ENCODE measurements around the gene KCNIP3. TPM values are rescaled to one million over a fixed set of nuclear protein-coding genes. Genes with fewer than 3 reads are reported as not detected.
"Not testable (repeated sequence)": the region's sequence is repeated elsewhere in the genome, so short reads cannot be mapped to it uniquely, and the experiment has no call there.

Gene KCNIP3
- total RNA-seq, 2 donors from 2014 or later, result 4.0 to 5.9 TPM

- not testable (repeated sequence) for H3K36me3 ChIP-seq; H3K9me3 ChIP-seq; H3K27me3 ChIP-seq; DNase-seq (ENCODE audit: low spot score)
- TF ChIP-seq, protein P1, sequence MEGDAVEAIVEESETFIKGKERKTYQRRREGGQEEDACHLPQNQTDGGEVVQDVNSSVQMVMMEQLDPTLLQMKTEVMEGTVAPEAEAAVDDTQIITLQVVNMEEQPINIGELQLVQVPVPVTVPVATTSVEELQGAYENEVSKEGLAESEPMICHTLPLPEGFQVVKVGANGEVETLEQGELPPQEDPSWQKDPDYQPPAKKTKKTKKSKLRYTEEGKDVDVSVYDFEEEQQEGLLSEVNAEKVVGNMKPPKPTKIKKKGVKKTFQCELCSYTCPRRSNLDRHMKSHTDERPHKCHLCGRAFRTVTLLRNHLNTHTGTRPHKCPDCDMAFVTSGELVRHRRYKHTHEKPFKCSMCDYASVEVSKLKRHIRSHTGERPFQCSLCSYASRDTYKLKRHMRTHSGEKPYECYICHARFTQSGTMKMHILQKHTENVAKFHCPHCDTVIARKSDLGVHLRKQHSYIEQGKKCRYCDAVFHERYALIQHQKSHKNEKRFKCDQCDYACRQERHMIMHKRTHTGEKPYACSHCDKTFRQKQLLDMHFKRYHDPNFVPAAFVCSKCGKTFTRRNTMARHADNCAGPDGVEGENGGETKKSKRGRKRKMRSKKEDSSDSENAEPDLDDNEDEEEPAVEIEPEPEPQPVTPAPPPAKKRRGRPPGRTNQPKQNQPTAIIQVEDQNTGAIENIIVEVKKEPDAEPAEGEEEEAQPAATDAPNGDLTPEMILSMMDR (IDR thresholded peaks at IDR 0.05), result peak in 1 of 2 donors; percentile 56
- Histone ChIP-seq H3K4me1 (peaks cover 0 to 19% of the 10 kb centered on the region in 2 donors), H3K27ac (peak overlapping the region; percentile 82 to 83), H3K4me3 (peak overlapping the region; percentile 80 to 89)
Observed at GRCh38 chr2:95403204-95403721, 106.1 kb downstream of the KCNIP3 start.

GRCh38 chr2:95403824-95404223 lies 106.7 kb downstream of the KCNIP3 start:
- not testable (repeated sequence) for H3K36me3 ChIP-seq; H3K9me3 ChIP-seq; DNase-seq (ENCODE audit: low spot score); H3K4me3 ChIP-seq; H3K27me3 ChIP-seq; H3K27ac ChIP-seq
- H3K4me1 ChIP-seq, result peaks cover 0 to 19% of the 10 kb centered on the region in 2 donors

DNA sequence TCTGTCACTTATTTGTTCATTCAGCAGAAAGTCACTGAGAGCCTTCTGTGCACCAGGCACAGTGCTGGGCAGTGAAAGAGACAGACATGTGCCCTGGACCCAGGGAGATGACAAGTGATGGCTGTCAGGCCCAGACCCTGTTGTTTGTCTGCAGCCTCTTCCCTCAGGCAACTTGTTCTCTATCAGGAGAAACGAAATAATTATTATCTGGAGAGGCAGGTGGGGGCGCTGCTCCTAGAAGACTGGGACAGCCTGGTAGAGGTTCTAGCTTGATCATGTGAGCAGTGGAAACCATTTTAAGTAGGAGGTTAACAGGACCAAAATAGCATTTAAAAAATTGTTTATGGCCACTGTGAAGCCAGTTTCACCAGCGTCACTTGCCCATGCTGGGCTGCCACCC lies 107.5 kb downstream of the KCNIP3 start:
- H3K27me3 ChIP-seq; H3K9me3 ChIP-seq; H3K36me3 ChIP-seq; DNase-seq (ENCODE audit: low spot score); H3K27ac ChIP-seq; H3K4me3 ChIP-seq: not testable (repeated sequence)
- peaks cover 0 to 19% of the 10 kb centered on the region in 2 donors for H3K4me1 ChIP-seq

GRCh38 chr2:95411239-95411638 lies 114.1 kb downstream of the KCNIP3 start:
- not testable (repeated sequence) for H3K4me1 ChIP-seq; H3K4me3 ChIP-seq; H3K36me3 ChIP-seq; DNase-seq (ENCODE audit: low spot score); H3K27me3 ChIP-seq; H3K27ac ChIP-seq; H3K9me3 ChIP-seq

GRCh38 chr2:95414015-95414594 lies 117.0 kb downstream of the KCNIP3 start:
- DNase-seq (ENCODE audit: low spot score), result peak; percentile 91
- not testable (repeated sequence) for H3K27me3 ChIP-seq, H3K9me3 ChIP-seq, H3K4me3 ChIP-seq, H3K4me1 ChIP-seq, H3K36me3 ChIP-seq, H3K27ac ChIP-seq
- TF ChIP-seq, protein P1 (IDR thresholded peaks at IDR 0.05), result peak; percentile 81 to 85

GRCh38 chr2:95415138-95415537 lies 118.0 kb downstream of the KCNIP3 start:
- not testable (repeated sequence) for H3K9me3 ChIP-seq; H3K27me3 ChIP-seq; H3K4me3 ChIP-seq; DNase-seq (ENCODE audit: low spot score); H3K36me3 ChIP-seq; H3K4me1 ChIP-seq; H3K27ac ChIP-seq

- H3K27me3 ChIP-seq; H3K4me1 ChIP-seq; H3K9me3 ChIP-seq; H3K4me3 ChIP-seq; DNase-seq (ENCODE audit: low spot score); H3K27ac ChIP-seq; H3K36me3 ChIP-seq: not testable (repeated sequence)
Observed at GRCh38 chr2:95415561-95415960, 118.4 kb downstream of the KCNIP3 start.

- not testable (repeated sequence) for H3K36me3 ChIP-seq; H3K4me1 ChIP-seq; H3K27me3 ChIP-seq; H3K9me3 ChIP-seq; H3K27ac ChIP-seq; H3K4me3 ChIP-seq; DNase-seq (ENCODE audit: low spot score)
Observed at GRCh38 chr2:95427196-95427867, 130.2 kb downstream of the KCNIP3 start.

DNA sequence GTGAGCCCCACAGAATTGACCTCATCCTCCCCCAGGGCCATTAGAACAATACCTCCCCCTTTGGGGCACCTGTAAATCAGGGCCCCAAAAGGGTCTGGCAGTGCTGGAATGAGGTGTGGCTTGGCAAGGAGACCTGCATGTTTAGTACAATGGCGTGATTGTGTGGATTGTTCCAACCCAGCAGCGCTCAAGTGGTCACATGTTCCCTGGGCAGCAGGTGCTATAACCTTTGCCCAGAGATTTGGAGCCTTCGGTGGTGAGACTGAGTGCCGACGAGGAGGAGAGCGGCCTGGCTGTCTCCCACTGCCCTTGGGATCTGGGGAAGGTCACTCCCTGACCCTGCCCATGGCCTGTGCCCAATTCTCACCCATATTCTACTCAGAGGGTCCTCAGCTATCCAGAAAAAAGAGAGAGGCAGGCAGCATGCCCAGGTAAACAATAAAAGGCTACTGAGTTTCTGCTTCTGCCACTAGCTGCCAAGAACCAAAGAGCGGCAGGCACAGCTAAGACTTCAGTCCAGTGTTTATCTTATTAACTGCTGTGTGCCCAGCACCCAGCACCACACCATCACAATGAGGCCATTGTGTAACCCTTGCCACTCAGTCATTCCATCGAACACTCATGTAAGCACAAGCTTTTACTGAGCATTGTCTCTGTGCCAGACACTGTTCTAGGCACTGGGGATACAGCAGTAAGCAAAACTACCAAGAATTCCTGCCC lies 132.8 kb downstream of the KCNIP3 start:
- not testable (repeated sequence) for H3K4me3 ChIP-seq; H3K4me1 ChIP-seq; H3K27ac ChIP-seq; H3K27me3 ChIP-seq; H3K9me3 ChIP-seq; H3K36me3 ChIP-seq; DNase-seq (ENCODE audit: low spot score)

DNA sequence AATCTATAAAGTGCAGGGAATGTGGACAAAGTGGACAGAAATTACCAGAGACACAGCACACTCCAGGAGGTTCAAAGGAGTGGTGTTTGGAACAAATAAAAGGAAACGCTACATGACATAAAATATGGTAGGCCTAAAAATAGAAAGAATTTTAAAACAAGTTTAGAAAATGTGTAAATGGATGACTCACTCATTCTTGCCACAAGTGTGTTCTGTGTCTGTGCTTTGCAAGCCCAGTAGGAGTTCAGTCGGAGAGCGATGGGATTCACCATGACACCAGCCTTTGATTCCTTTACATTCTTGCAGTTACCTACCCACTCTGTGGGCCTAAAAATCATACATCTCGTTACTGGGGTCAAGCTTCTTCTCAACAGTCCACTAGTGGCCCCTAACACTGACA lies 136.2 kb downstream of the KCNIP3 start:
- H3K27me3 ChIP-seq; H3K36me3 ChIP-seq; DNase-seq (ENCODE audit: low spot score); H3K9me3 ChIP-seq; H3K4me3 ChIP-seq; H3K4me1 ChIP-seq; H3K27ac ChIP-seq: not testable (repeated sequence)

DNA sequence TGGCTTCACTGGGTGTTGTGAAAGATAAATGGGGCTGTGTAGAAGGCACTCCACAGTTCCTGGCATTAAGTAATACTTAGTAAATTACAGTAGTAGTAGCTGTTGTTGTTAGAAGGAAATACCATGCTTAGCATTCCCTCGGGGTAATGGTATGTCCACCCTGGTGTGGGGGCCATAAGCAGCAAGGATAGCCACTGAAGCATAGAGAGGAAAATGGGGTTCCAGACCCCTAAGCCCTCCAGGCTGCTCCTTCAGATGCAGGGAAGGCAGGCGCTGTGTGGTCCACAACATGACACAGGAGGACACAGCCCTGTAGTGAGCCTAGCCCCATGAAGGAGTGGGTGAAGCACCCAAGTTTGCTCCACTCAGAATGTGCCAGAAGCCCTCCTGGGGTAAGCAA lies 136.8 kb downstream of the KCNIP3 start:
- DNase-seq (ENCODE audit: low spot score); H3K27ac ChIP-seq; H3K4me3 ChIP-seq; H3K4me1 ChIP-seq; H3K27me3 ChIP-seq; H3K9me3 ChIP-seq; H3K36me3 ChIP-seq: not testable (repeated sequence)

- not testable (repeated sequence) for H3K4me1 ChIP-seq; H3K4me3 ChIP-seq; H3K36me3 ChIP-seq; H3K27me3 ChIP-seq; H3K27ac ChIP-seq; H3K9me3 ChIP-seq; DNase-seq (ENCODE audit: low spot score)
Observed at GRCh38 chr2:95434507-95435076, 137.4 kb downstream of the KCNIP3 start.
